Neuronal stem cell (in vitro differentiated cells): Measurements from ENCODE around the gene PDZD4.

Source experiments
- DNase-seq: peaks from one replicate; pipeline ENCODE4 v3.0.0-alpha.2; 2013; ENCODE audit warnings: low spot score
- H2AFZ ChIP-seq: one replicate; pipeline ENCODE4 v1.6.1; 2013; ENCODE audit warnings: mild to moderate bottlenecking, low read length, inconsistent platforms
- H2AK5ac ChIP-seq: 2 replicates; pipeline ENCODE4 v1.6.1; 2013; ENCODE audit warnings: low read depth, mild to moderate bottlenecking, inconsistent platforms, low read length, moderate library complexity, mixed read lengths
- H2BK120ac ChIP-seq: 2 replicates; pipeline ENCODE4 v1.6.1; 2013; ENCODE audit warnings: low read depth, mild to moderate bottlenecking, inconsistent platforms, low read length, moderate library complexity, mixed read lengths
- H2BK12ac ChIP-seq: one replicate; pipeline ENCODE4 v1.6.1; 2013; ENCODE audit warnings: low read length, inconsistent platforms
- H2BK15ac ChIP-seq: 2 replicates; pipeline ENCODE4 v1.6.1; 2013; ENCODE audit warnings: mild to moderate bottlenecking, low read length, inconsistent platforms, mixed read lengths
- H2BK5ac ChIP-seq: one replicate; pipeline ENCODE4 v1.6.1; 2013; ENCODE audit warnings: inconsistent platforms, mild to moderate bottlenecking, low read length, moderate library complexity
- H3K14ac ChIP-seq: one replicate; pipeline ENCODE4 v1.6.1; 2013; ENCODE audit warnings: low read length, inconsistent platforms
- H3K18ac ChIP-seq: 2 replicates; pipeline ENCODE4 v1.6.1; 2013; ENCODE audit warnings: low read length, inconsistent platforms
- H3K23ac ChIP-seq: 2 replicates; pipeline ENCODE4 v1.6.1; 2013; ENCODE audit warnings: low read depth, mild to moderate bottlenecking, mixed read lengths, low read length, inconsistent platforms; ENCODE audit not compliant: poor library complexity
- H3K27ac ChIP-seq: replicated peaks from 3 replicates; pipeline ENCODE4 v1.5.1; 2013; ENCODE audit warnings: low read length, inconsistent platforms
- H3K27me3 ChIP-seq, 3 experiments: 2 replicates each; pipeline ENCODE4 v1.6.1; 2013; ENCODE audit warnings: low read length in 3 of 3, mild to moderate bottlenecking in 2 of 3, inconsistent platforms in 1 of 3, low read depth in 1 of 3, mixed read lengths in 1 of 3, moderate library complexity in 1 of 3; ENCODE audit not compliant: control insufficient read depth in 3 of 3, insufficient read depth in 3 of 3
- H3K36me3 ChIP-seq, 2 donors: replicated peaks in 1 of 2; 2 replicates each; pipeline ENCODE4 v1.6.1; 2013; ENCODE audit warnings: low read length in 2 of 2; ENCODE audit not compliant: control insufficient read depth in 2 of 2, insufficient read depth in 2 of 2
- H3K4ac ChIP-seq: 2 replicates; pipeline ENCODE4 v1.6.1; 2013; ENCODE audit warnings: inconsistent platforms, mild to moderate bottlenecking, low read length, moderate library complexity
- H3K4me1 ChIP-seq, 2 donors: 1 replicate in 1 of 2; 2 replicates in 1 of 2; pipeline ENCODE4 v1.6.1; 2013; ENCODE audit warnings: low read length in 2 of 2, low read depth in 1 of 2; ENCODE audit not compliant: control insufficient read depth in 2 of 2, insufficient read depth in 1 of 2
- H3K4me2 ChIP-seq: one replicate; pipeline ENCODE4 v1.6.1; 2013; ENCODE audit warnings: mild to moderate bottlenecking, low read length, inconsistent platforms; ENCODE audit not compliant: insufficient read depth, poor library complexity, severe bottlenecking
- H3K4me3 ChIP-seq, 2 donors: 2 replicates each; pipeline ENCODE4 v1.5.1; 2013; ENCODE audit warnings: low read length in 2 of 2, mild to moderate bottlenecking in 2 of 2, inconsistent platforms in 1 of 2, moderate library complexity in 1 of 2
- H3K79me1 ChIP-seq: one replicate; pipeline ENCODE4 v1.6.1; 2013; ENCODE audit warnings: low read depth, mild to moderate bottlenecking, inconsistent platforms, low read length, moderate library complexity
- H3K9ac ChIP-seq: one replicate; pipeline ENCODE4 v1.6.1; 2013; ENCODE audit warnings: mild to moderate bottlenecking, low read depth, low read length, inconsistent platforms; ENCODE audit not compliant: poor library complexity
- H3K9me3 ChIP-seq, 2 donors: replicated peaks in 1 of 2; 2 replicates each; pipeline versions ENCODE3 to v1.6.1; 2013; ENCODE audit warnings: low read length in 2 of 2, mild to moderate bottlenecking in 2 of 2, inconsistent platforms in 1 of 2, low read depth in 1 of 2, mixed read lengths in 1 of 2, moderate library complexity in 1 of 2; ENCODE audit not compliant: control insufficient read depth in 2 of 2, insufficient read depth in 1 of 2
- H4K8ac ChIP-seq: one replicate; pipeline ENCODE4 v1.6.1; 2013; ENCODE audit warnings: low read depth, mild to moderate bottlenecking, inconsistent platforms, low read length, moderate library complexity
- H4K91ac ChIP-seq: one replicate; pipeline ENCODE4 v1.6.1; 2013; ENCODE audit warnings: low read length, low read depth, mild to moderate bottlenecking, inconsistent platforms; ENCODE audit not compliant: poor library complexity
- WGBS, 2 donors: extraction: QIAGEN DNeasy Blood & Tissue Kit; methylation state at CpG; one replicate each; pipeline ENCODE4 v1.1.7; 2013; ENCODE audit warnings: missing lambda C conversion rate in 2 of 2, mixed read lengths in 1 of 2; ENCODE audit not compliant: insufficient read length in 2 of 2, insufficient replicate concordance in 1 of 2; ENCODE audit errors: extremely low coverage in 2 of 2; 5-methylcytosine and 5-hydroxymethylcytosine counted together

PDZD4 gene

GRCh38 chrX:153781428-153782047, 48.8 kb downstream of the PDZD4 start:
- Histone ChIP-seq H2AK5ac (no peak overlapping the region), H3K27ac (no peak overlapping the region), H3K36me3 (peaks cover 7 to 12% of the 10 kb centered on the region in 2 donors), H3K18ac (no peak overlapping the region), H2BK12ac (no peak overlapping the region), H3K4me2 (no peak overlapping the region), H3K27me3 (no peaks in the 10 kb centered on the region), H3K4me1 (peaks cover 0 to 1% of the 10 kb centered on the region in 2 donors), H2BK5ac (no peak overlapping the region), H2BK15ac (no peak overlapping the region), H3K14ac (no peak overlapping the region), H3K9me3 (no peaks in the 10 kb centered on the region), H3K79me1 (no peaks in the 10 kb centered on the region), H3K9ac (no peak overlapping the region), H3K23ac (peak overlapping the region; percentile 31), H3K4ac (no peak overlapping the region), H2AFZ (no peak overlapping the region), H2BK120ac (no peak overlapping the region), H3K4me3 (no peak overlapping the region), H4K8ac (no peak overlapping the region), H4K91ac (no peak overlapping the region)
- WGBS, 2 donors, result no CpG with 5 or more reads among the region's 24 CpGs
- DNase-seq, result no peak

GRCh38 chrX:153780678-153781427, 49.5 kb downstream of the PDZD4 start, which contains the start of gene SRPK3:
Gene SRPK3 (plus strand): TSS chrX:153781041. CDS start chrX:153781087, 46 bp downstream.
- no peak within 1 kb of the TSS for H2BK120ac ChIP-seq
- peaks cover under 1 to 5% of the 10 kb centered on the region in 2 donors for H3K36me3 ChIP-seq
- no peak within 1 kb of the TSS for H3K4ac ChIP-seq
- H3K9ac ChIP-seq, result no peak within 1 kb of the TSS
- H2AK5ac ChIP-seq, result peak within 1 kb of the TSS; percentile 63
- H3K27ac ChIP-seq, result no peak within 1 kb of the TSS
- no peak within 1 kb of the TSS for H3K18ac ChIP-seq
- H4K91ac ChIP-seq, result no peak within 1 kb of the TSS
- no peak within 1 kb of the TSS for H2AFZ ChIP-seq
- H3K79me1 ChIP-seq, result no peaks in the 10 kb centered on the region
- H3K4me1 ChIP-seq, result peaks cover 0 to 1% of the 10 kb centered on the region in 2 donors
- no peak within 1 kb of the TSS for H2BK5ac ChIP-seq
- H4K8ac ChIP-seq, result peak within 1 kb of the TSS; percentile 17
- H3K14ac ChIP-seq, result no peak within 1 kb of the TSS
- WGBS, 2 donors, result no CpG with 5 or more reads among the region's 52 CpGs
- no peaks in the 10 kb centered on the region for H3K9me3 ChIP-seq
- no peaks in the 10 kb centered on the region for H3K27me3 ChIP-seq
- no peak within 1 kb of the TSS for H2BK12ac ChIP-seq
- no peak within 1 kb of the TSS for H2BK15ac ChIP-seq
- DNase-seq, result no peak
- no peak within 1 kb of the TSS for H3K4me2 ChIP-seq
- H3K23ac ChIP-seq, result peak within 1 kb of the TSS; percentile 31
- H3K4me3 ChIP-seq, result no peak within 1 kb of the TSS

GRCh38 chrX:153779891-153780677, 50.3 kb downstream of the PDZD4 start:
- H3K18ac ChIP-seq, result no peak overlapping the region
- peak overlapping the region; percentile 63 for H2AK5ac ChIP-seq
- H3K9ac ChIP-seq, result no peak overlapping the region
- no peak overlapping the region for H2BK15ac ChIP-seq
- no peak overlapping the region for H2BK5ac ChIP-seq
- H3K14ac ChIP-seq, result no peak overlapping the region
- peaks cover 0 to 4% of the 10 kb centered on the region in 2 donors for H3K36me3 ChIP-seq
- H2AFZ ChIP-seq, result no peak overlapping the region
- no peak overlapping the region for H3K4me3 ChIP-seq
- H3K4me2 ChIP-seq, result no peak overlapping the region
- no CpG with 5 or more reads among the region's 18 CpGs for WGBS, 2 donors
- no peak overlapping the region for H2BK120ac ChIP-seq
- H3K27ac ChIP-seq, result no peak overlapping the region
- H3K23ac ChIP-seq, result no peak overlapping the region
- no peak overlapping the region for H4K91ac ChIP-seq
- no peak for DNase-seq
- no peaks in the 10 kb centered on the region for H3K79me1 ChIP-seq
- H3K4me1 ChIP-seq, result peaks cover 0 to 1% of the 10 kb centered on the region in 2 donors
- no peak overlapping the region for H2BK12ac ChIP-seq
- H4K8ac ChIP-seq, result peak overlapping the region; percentile 17
- no peaks in the 10 kb centered on the region for H3K27me3 ChIP-seq
- H3K4ac ChIP-seq, result no peak overlapping the region
- H3K9me3 ChIP-seq, result no peaks in the 10 kb centered on the region

GRCh38 chrX:153778684-153779101, 51.7 kb downstream of the PDZD4 start:
- H2BK5ac ChIP-seq, result no peak overlapping the region
- no peaks in the 10 kb centered on the region for H3K79me1 ChIP-seq
- H3K18ac ChIP-seq, result no peak overlapping the region
- H3K36me3 ChIP-seq, result peaks cover 0 to 3% of the 10 kb centered on the region in 2 donors
- no peaks in the 10 kb centered on the region for H3K27me3 ChIP-seq
- no peak overlapping the region for H2AFZ ChIP-seq
- no peak overlapping the region for H3K14ac ChIP-seq
- H2BK12ac ChIP-seq, result no peak overlapping the region
- H3K9ac ChIP-seq, result no peak overlapping the region
- H3K4me3 ChIP-seq, result no peak overlapping the region
- H3K4me1 ChIP-seq, result peaks cover 0 to 1% of the 10 kb centered on the region in 2 donors
- H3K4me2 ChIP-seq, result no peak overlapping the region
- WGBS, 2 donors, result no CpG with 5 or more reads among the region's 16 CpGs
- H3K4ac ChIP-seq, result no peak overlapping the region
- no peak overlapping the region for H4K91ac ChIP-seq
- no peaks in the 10 kb centered on the region for H3K9me3 ChIP-seq
- no peak overlapping the region for H2BK15ac ChIP-seq
- no peak overlapping the region for H3K27ac ChIP-seq
- no peak overlapping the region for H2AK5ac ChIP-seq
- no peak overlapping the region for H2BK120ac ChIP-seq
- no peak for DNase-seq
- H4K8ac ChIP-seq, result no peak overlapping the region
- H3K23ac ChIP-seq, result no peak overlapping the region
